CD14-positive monocyte (primary cell): ENCODE measurements around the gene AP1B1. TPM values are rescaled to one million over a fixed set of nuclear protein-coding genes. Genes with fewer than 3 reads are reported as not detected.
A peak's percentile ranks its signal among the peaks of the same experiment; 100 is the strongest.

Experiments used
- DNase-seq, 3 donors: peaks; one replicate each; pipeline ENCODE4 v3.0.0-alpha.2; 2011 to 2022
- H2AFZ ChIP-seq: 2 replicates; pipeline ENCODE4 v1.6.0; 2012; ENCODE audit warnings: mild to moderate bottlenecking, low read depth, low read length, inconsistent platforms; ENCODE audit not compliant: insufficient read depth, poor library complexity, severe bottlenecking
- H3K27ac ChIP-seq, 2 donors: 1 replicate in 1 of 2; 2 replicates in 1 of 2; pipeline ENCODE4 v1.5.1; 2012 to 2013; ENCODE audit warnings: low read length in 2 of 2, control low read depth in 1 of 2, inconsistent platforms in 1 of 2, low read depth in 1 of 2, mild to moderate bottlenecking in 1 of 2
- H3K27me3 ChIP-seq, 2 donors: one replicate each; pipeline versions ENCODE4 v1.6.0 to v1.6.1; 2011 to 2013; ENCODE audit warnings: low read length in 2 of 2; ENCODE audit not compliant: control insufficient read depth in 2 of 2, insufficient read depth in 2 of 2
- H3K36me3 ChIP-seq, 2 donors: replicated peaks in 1 of 2; 1 replicate in 1 of 2; 2 replicates in 1 of 2; pipeline versions ENCODE4 v1.5.1 to v1.6.1; 2012 to 2013; ENCODE audit warnings: low read length in 2 of 2, control low read depth in 1 of 2, inconsistent platforms in 1 of 2, mild to moderate bottlenecking in 1 of 2; ENCODE audit not compliant: insufficient read depth in 2 of 2, control insufficient read depth in 1 of 2
- H3K4me1 ChIP-seq, 2 donors: 1 replicate in 1 of 2; 2 replicates in 1 of 2; pipeline versions ENCODE4 v1.5.1 to v1.6.1; 2012 to 2013; ENCODE audit warnings: low read length in 2 of 2, control low read depth in 1 of 2, inconsistent platforms in 1 of 2, mild to moderate bottlenecking in 1 of 2, moderate library complexity in 1 of 2; ENCODE audit not compliant: insufficient read depth in 2 of 2, control insufficient read depth in 1 of 2
- H3K4me2 ChIP-seq: replicated peaks from 2 replicates; pipeline ENCODE3; 2012; ENCODE audit warnings: low read length, moderate library complexity, mild to moderate bottlenecking; ENCODE audit not compliant: poor library complexity, severe bottlenecking; ENCODE audit errors: extremely low read depth
- H3K4me3 ChIP-seq, 3 experiments: fragments of 200-600 bp in 1 of 3; sonication (generic) in 1 of 3; replicated peaks in 1 of 3; 1 replicate in 2 of 3; 2 replicates in 1 of 3; pipeline ENCODE4 v1.5.1; 2011 to 2013; ENCODE audit warnings: low read length in 3 of 3, mild to moderate bottlenecking in 3 of 3, control low read depth in 2 of 3, low read depth in 2 of 3, inconsistent platforms in 1 of 3, moderate library complexity in 1 of 3
- H3K79me2 ChIP-seq: 2 replicates; pipeline ENCODE4 v1.6.0; 2012; ENCODE audit warnings: mild to moderate bottlenecking, control low read depth, inconsistent platforms, low read length, moderate library complexity; ENCODE audit not compliant: insufficient read depth
- H3K9ac ChIP-seq: 2 replicates; pipeline ENCODE4 v1.6.0; 2017; ENCODE audit warnings: low read length, mild to moderate bottlenecking; ENCODE audit not compliant: insufficient read depth, poor library complexity, severe bottlenecking
- H3K9me3 ChIP-seq, 2 donors: replicated peaks in 1 of 2; 1 replicate in 1 of 2; 2 replicates in 1 of 2; pipeline versions ENCODE4 v1.5.1 to v1.6.1; 2012 to 2013; ENCODE audit warnings: low read length in 2 of 2, control low read depth in 1 of 2; ENCODE audit not compliant: control insufficient read depth in 1 of 2, insufficient read depth in 1 of 2
- H4K20me1 ChIP-seq: 2 replicates; pipeline ENCODE4 v1.6.0; 2012; ENCODE audit warnings: mild to moderate bottlenecking, low read length, control low read depth, moderate library complexity; ENCODE audit not compliant: insufficient read depth
- H3K27ac Mint-ChIP-seq, 7 donors: one replicate each; pipeline ENCODE4 v1.8.0; 2020; ENCODE audit warnings: mild to moderate bottlenecking in 7 of 7, mixed read lengths in 7 of 7, moderate library complexity in 6 of 7, inconsistent platforms in 2 of 7
- H3K27me3 Mint-ChIP-seq, 3 donors: one replicate each; pipeline ENCODE4 v1.8.0; 2021 to 2022; ENCODE audit warnings: low read depth in 3 of 3, mild to moderate bottlenecking in 3 of 3, mixed read lengths in 3 of 3, moderate library complexity in 3 of 3, inconsistent platforms in 1 of 3
- H3K36me3 Mint-ChIP-seq, 2 donors: one replicate each; pipeline ENCODE4 v1.8.0; 2020; ENCODE audit warnings: mixed read lengths in 2 of 2, inconsistent platforms in 1 of 2, mild to moderate bottlenecking in 1 of 2
- H3K4me1 Mint-ChIP-seq: one replicate; pipeline ENCODE4 v1.8.0; 2020; ENCODE audit warnings: mild to moderate bottlenecking, mixed read lengths
- H3K4me3 Mint-ChIP-seq, 2 donors: one replicate each; pipeline ENCODE4 v1.8.0; 2020; ENCODE audit warnings: mild to moderate bottlenecking in 2 of 2, mixed read lengths in 2 of 2, moderate library complexity in 1 of 2
- H3K9me3 Mint-ChIP-seq, 7 donors: one replicate each; pipeline ENCODE4 v1.8.0; 2020 to 2022; ENCODE audit warnings: mixed read lengths in 7 of 7, mild to moderate bottlenecking in 6 of 7, moderate library complexity in 6 of 7, inconsistent platforms in 2 of 7
- CTCF ChIP-seq: fragments of 200-600 bp; IDR thresholded peaks from one replicate; pipeline ENCODE4 v1.8.0; 2022; ENCODE audit warnings: antibody characterized with exemption, mild to moderate bottlenecking
- WGBS: methylation state at CpG from one replicate; pipeline ENCODE4 v1.1.5; 2013; ENCODE audit warnings: missing lambda C conversion rate; ENCODE audit not compliant: insufficient coverage; 5-methylcytosine and 5-hydroxymethylcytosine counted together
- intact Hi-C, 2 donors: fragments of 100-400 bp; cut with micrococcal nuclease; formaldehyde crosslinking; loops; one replicate each; pipeline versions ENCODE4 v1.15.0 to v1.15.1; 2023
- polyA plus RNA-seq, 3 donors: library from polyadenylated mRNA; depleted of rRNA in 1 of 3; unstranded in 2 of 3; stranded (reverse) in 1 of 3; fragments of 300-500 nt in 2 of 3; fragments of >200 nt in 1 of 3; fragmentation: Illumina TruSeq in 2 of 3; gene quantifications; 1 replicate in 2 of 3; 2 replicates in 1 of 3; pipeline ENCODE4 v1.2.3, GENCODE V29; 2012 to 2021

Gene AP1B1
- polyA plus RNA-seq, 3 donors: 29.0 to 102 (median 40.3) TPM

GRCh38 chr22:29396126-29396525, 7.8 kb upstream of the AP1B1 start:
- H3K27ac ChIP-seq: no peak overlapping the region
- no peak overlapping the region for H3K4me2 ChIP-seq
- Mint-ChIP-seq H3K27me3 (peaks cover 0 to 2% (median 2%) of the 10 kb centered on the region in 3 donors), H3K27ac (no peak overlapping the region), H3K4me1 (peaks cover 17% of the 10 kb centered on the region), H3K9me3 (peaks cover 0 to 3% (median 0%) of the 10 kb centered on the region in 7 donors), H3K4me3 (no peak overlapping the region), H3K36me3 (no peaks in the 10 kb centered on the region)
- no peaks in the 10 kb centered on the region for H3K9me3 ChIP-seq
- no peaks in the 10 kb centered on the region for H3K27me3 ChIP-seq
- intact Hi-C loops: loop anchor here (10.0 kb wide), 1 partner anchor 129 kb away; no protein-coding TSS in a partner anchor
- TF ChIP-seq CTCF: no peak
- no CpG with 5 or more reads among the region's 2 CpGs for WGBS
- peaks cover 13% of the 10 kb centered on the region in 2 donors for H3K4me1 ChIP-seq
- no peak overlapping the region for H3K4me3 ChIP-seq
- no peak overlapping the region for H3K9ac ChIP-seq
- H4K20me1 ChIP-seq: no peaks in the 10 kb centered on the region
- no peaks in the 10 kb centered on the region for H3K79me2 ChIP-seq
- H3K36me3 ChIP-seq: no peaks in the 10 kb centered on the region
- no peak for DNase-seq
- H2AFZ ChIP-seq: no peak overlapping the region

GRCh38 chr22:29394931-29395581, 6.7 kb upstream of the AP1B1 start:
- no peaks in the 10 kb centered on the region for H3K36me3 ChIP-seq
- no peak overlapping the region for H3K27ac ChIP-seq
- 23% methylated on average over 10 of the region's 10 CpGs for WGBS
- H3K79me2 ChIP-seq: no peaks in the 10 kb centered on the region
- no peak overlapping the region for H3K4me3 Mint-ChIP-seq
- H3K27me3 Mint-ChIP-seq: peaks cover 0 to 2% (median 2%) of the 10 kb centered on the region in 3 donors
- TF ChIP-seq CTCF: peak; percentile 85
- no peak overlapping the region for H3K4me3 ChIP-seq
- H3K4me1 Mint-ChIP-seq: peaks cover 17% of the 10 kb centered on the region
- H3K36me3 Mint-ChIP-seq: no peaks in the 10 kb centered on the region
- H3K4me2 ChIP-seq: no peak overlapping the region
- peak; percentile 61 to 73 (median 67) for DNase-seq
- peaks cover 0 to 3% (median 0%) of the 10 kb centered on the region in 7 donors for H3K9me3 Mint-ChIP-seq
- peaks cover 13% of the 10 kb centered on the region in 2 donors for H3K4me1 ChIP-seq
- H4K20me1 ChIP-seq: no peaks in the 10 kb centered on the region
- no peak overlapping the region for H3K27ac Mint-ChIP-seq
- no peak overlapping the region for H3K9ac ChIP-seq
- H3K9me3 ChIP-seq: no peaks in the 10 kb centered on the region
- H3K27me3 ChIP-seq: no peaks in the 10 kb centered on the region
- intact Hi-C loops: loop anchor here (10.0 kb wide), 1 partner anchor 130 kb away; no protein-coding TSS in a partner anchor
- H2AFZ ChIP-seq: no peak overlapping the region
